GM18498 (cell line): ENCODE data around the gene KRTAP1-4.
"Not testable (repeated sequence)": the region's sequence is repeated elsewhere in the genome, so short reads cannot be mapped to it uniquely, and the experiment has no call there.

Experiments used
- ATAC-seq: cut with Tn5 transposase; IDR thresholded peaks from one replicate; pipeline ENCODE4 v1.9.1; 2021; ENCODE audit warnings: mild to moderate bottlenecking, moderate library complexity; ENCODE audit not compliant: unreplicated experiment

KRTAP1-4 gene, protein sequence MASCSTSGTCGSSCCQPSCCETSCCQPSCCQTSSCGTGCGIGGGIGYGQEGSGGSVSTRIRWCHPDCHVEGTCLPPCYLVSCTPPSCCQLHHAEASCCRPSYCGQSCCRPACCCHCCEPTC

DNA sequence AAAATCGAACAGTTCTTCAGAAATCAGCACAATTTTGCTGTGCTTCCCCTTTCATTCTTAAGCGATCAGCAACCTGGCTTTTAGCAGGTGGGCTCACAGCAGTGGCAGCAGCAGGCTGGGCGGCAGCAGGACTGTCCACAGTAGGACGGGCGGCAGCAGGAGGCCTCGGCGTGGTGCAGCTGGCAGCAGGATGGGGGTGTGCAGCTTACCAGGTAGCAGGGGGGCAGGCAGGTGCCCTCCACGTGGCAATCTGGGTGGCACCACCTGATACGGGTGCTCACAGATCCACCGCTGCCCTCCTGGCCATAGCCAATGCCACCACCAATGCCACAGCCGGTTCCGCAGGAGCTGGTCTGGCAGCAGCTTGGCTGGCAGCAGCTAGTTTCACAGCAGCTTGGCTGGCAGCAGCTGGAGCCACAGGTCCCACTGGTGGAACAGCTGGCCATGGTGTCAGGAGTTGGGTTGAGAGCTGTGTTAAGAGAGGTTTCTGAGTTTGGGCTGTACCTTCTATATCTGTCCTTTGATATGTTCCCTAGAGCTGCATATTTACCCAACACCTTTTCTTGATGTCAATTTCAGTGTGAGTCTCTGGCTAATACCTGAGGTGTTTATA is at the start of gene KRTAP1-4:
Gene KRTAP1-4, minus strand, starts transcription at position 563 of the 613 bp plus-strand sequence. Its CDS starts 117 bp downstream, at position 446.
- no peak for ATAC-seq

DNA sequence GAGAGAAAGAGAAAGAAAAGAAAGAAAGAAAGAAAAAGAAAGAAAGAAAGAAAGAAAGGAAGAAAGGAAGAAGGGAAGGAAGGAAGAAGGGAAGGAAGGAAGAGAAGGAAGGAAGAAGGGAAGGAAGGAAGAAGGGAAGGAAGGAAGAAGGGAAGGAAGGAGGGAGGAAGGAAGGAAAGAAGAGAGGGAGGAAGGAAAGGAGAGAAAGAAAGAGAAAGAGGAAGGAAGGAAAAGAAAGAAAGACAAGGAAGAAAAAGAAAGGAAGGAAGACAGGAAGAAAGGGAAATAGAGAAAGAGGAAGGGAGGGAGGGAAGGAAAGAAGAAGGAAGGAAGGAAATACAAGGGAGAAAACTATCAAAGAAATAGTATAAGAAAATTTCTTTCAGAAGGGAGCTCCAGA is 46.8 kb upstream of the KRTAP1-4 start:
- no peak for ATAC-seq

DNA sequence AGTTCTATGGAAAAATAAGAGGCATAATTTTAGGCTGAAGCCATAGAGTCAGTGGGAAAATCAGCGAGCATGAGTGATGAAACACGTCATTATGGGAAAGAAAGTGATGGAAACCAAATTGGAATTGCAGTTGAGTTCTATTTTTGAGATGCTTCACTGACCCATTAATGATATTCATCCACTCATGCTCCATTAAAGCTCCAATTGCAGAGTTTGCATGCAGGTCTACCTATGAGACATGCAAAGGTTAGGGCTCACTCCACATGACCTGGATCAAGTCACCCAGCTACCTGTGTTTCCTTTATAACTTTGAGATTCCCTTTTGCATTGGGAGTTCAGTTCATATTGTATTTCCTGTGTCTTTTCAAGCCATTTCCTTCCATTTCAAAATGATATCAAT is 43.7 kb upstream of the KRTAP1-4 start:
- ATAC-seq, result no peak

DNA sequence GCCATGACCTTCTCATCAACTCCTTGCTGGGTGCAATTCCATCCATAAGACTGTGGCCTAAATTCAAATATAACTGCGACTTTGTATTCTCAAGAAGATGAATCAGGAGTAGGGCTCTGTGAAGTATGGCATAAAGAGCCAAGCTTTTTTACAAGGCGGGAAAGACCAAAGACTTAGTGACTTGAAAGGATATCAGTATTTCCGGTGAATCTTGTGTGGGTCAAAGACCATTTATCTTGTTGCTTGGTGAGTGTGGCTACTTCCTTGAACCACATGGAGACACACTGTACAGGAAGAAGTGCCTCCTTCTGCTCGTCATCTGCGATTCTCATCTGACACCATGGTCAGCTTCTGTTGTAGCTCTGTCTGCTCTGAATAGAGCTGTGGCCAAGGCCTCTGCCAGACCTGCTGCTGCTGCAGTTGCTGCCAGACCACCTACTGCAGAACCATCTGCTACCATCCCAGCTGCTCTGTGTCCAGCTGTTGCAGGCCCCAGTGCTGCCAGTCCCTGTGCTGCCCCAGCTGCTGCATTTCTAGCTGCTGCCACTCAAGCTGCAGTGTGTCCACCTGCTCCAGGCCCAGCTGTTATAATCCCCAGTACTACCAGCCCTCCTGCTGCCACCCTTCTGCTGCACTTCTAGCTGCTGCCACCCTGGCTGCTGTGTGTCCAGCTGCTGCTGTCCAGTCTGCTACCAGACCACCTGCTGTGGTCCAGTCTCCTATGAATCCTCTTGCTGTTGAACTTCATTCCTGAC is 41.8 kb upstream of the KRTAP1-4 start:
- no peak for ATAC-seq

DNA sequence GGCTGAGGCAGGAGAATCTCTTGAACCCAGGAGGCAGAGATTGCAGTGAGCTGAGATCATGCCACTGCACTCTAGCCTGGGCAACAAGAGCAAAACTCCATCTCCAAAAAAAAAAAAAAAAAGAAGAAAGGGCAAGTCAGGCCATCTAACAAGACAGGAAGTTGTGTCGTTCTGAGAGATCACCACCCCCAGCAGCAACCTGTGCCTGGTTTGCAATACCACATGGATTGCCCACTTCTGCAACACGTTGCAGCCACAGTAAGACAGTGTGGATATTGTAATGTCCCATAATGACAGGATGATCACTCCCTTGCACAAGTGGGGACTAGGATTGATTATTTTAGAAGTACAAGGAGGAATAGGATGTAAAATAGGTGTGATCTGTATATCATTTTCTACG is 39.0 kb upstream of the KRTAP1-4 start:
- no peak for ATAC-seq

DNA sequence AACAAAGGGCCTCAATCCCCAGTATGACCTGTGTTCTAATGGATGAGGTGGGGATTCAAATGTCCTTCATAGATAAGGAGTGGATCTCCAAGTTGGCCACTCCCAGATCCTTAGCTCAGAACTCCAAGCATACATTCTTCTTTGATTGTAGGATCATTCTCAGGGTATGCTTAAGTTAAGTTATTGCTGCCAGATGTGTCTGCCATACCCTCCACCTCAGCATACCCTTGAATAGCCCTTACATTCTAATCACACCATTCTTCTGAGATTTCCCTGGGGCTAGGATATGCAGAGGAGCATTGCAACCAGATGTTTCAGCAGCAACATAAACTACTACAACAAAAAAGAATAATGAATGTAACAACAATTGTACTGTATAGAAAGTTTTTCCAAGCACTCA is 37.3 kb upstream of the KRTAP1-4 start:
- no peak for ATAC-seq

DNA sequence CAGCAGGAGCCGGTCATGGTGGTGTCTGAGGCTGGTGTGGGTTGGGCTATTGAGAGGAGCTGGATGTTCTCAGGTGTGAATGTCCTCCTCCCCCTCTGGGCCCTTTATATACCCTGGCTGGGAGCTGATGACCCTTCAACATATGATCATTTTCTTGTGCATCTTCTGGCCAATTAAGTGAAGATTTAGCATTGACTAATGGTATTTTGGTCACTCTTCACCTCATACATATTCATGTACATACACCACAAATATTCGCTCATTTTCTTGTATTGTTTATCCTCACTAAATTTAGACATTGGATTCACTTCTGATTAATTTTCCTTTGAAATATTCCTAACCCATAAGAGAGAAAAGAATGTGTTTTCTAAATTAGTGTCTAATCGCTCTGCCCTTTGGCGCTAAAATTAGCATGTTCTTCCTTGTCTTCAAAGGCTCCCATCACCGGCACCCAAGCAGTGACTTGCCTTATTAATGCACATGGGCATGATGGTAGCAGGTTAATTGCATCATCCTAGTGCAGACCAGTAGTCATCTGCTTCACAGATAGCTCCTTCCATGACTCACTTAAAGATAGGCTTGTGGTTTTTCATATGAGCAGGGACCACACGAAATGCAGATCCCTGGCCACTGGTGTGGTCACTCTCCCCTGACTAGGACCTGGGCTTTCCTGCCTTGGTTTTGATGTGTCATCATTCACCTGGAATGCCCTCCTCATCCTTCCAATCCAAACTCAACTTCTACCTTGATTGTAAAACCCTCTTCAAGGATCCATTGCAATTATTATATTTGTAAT is 36.0 kb upstream of the KRTAP1-4 start, which contains the start of gene KRTAP2-4:
Gene KRTAP2-4, minus strand, starts transcription at position 51 of the 796 bp plus-strand sequence. Its CDS starts 34 bp downstream, at position 17.
- ATAC-seq, result no peak

DNA sequence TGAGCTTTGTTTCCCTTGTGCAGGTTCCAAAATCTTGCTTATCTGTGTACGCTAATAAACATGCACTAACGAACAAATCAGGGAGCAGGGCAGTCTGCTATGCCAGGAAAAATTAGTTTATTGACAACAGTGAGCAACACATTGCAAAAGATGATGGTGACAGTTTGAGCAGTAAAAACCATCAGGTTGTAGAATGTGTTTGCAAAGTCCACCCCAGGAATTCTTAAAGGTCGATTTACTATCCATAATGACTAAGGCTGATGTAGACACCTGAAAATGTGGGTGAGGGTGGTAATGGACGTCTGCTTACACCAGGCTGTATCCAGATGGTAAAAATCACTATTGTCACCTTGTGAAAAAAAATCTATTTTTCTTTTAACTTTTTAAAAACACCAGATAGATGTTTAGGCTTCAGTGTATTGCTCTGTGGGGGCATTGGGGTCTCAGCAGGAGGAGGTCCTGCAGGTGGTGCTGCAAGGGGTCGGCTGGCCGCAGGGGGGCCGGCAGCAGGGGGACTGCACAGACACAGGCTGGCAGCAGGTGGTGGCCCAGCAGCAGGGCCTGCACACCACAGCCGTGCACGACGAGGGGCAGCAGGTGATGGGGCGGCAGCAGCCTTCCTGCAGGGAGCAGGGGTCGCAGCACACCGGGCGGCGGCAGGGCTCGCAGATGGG is 35.2 kb upstream of the KRTAP1-4 start:
- ATAC-seq, result not testable (repeated sequence)

DNA sequence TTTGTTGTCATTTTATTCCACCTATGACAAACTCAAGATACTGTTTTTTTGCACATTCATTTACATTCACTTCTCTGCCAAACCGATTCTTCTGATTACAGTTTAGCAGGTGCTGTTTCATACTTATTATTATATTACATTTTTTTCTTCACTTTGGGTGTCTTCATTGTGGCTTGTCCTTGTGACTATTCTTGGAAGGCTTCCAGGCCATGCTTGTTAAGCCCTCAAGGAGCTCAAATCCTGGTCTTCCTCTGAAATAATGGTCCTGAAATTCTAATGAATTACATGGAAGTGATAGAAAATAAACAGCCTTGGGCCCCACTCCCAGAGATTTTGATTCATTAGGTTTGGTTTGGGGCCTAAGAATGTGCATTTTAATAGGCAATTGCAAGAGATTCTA is 34.3 kb upstream of the KRTAP1-4 start:
- ATAC-seq, result no peak

DNA sequence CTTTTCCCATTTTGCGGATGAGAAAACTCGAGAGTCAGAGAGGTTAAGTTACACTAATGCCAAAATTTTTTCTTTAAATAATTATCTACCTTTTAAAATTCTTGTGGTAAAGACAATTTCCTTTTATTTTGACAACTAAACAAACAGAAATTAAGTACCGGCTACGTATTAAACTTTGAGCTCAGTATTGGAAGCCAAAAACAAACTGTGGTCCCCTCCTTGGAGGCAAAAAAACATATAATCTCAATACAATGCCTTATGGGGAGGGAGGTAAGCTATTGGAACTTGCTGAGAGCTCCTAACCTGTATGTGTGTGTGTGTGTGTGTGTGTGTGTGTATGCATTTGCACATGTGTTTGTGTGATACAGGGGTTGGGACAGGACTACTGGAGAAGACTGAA is 33.5 kb upstream of the KRTAP1-4 start:
- no peak for ATAC-seq

DNA sequence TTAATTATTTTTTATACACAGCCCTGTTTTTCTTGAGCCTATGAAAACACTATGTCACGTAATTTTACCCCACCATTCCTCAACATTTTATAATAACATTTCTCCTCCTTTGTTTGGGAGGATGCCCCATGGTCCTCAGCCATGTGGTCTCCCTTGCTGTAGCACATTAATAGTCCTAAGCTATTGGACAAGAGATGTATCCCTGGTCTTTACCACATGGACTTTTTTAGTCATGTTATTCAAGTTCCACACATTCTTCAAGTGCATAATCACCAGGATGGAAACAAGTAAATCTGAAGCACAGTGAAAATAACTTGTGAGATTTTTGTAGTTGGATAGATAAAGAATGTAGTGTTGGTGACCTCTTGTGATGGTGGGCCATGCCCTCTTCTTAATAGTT is 32.0 kb upstream of the KRTAP1-4 start:
- no peak for ATAC-seq

DNA sequence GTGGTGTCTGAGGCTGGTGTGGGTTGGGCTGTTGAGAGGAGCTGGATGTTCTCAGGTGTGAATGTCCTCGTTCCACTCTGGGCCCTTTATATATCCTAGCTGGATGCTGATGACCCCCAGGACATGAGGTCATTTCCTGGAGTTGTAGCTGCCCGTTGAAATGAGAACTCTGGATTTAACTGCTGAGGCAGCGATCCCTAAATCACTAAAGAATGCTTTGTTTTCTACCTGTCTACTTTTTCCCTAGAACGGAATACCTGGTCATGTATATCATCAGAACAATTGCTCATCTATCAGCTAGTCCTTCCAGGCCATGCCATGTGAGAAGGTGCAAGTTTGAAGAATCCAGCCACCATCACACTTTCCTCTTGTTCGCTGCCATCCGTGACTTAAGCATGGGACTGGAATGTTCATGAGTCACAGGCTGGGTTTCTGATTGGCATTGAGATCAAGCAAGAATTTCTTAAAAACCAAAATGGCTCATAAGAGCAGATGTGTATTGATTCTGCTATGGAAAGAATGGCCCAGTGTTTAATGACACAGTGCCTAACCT is 30.1 kb upstream of the KRTAP1-4 start, which contains the start of gene KRTAP2-3:
Gene KRTAP2-3, minus strand, starts transcription at position 63 of the 553 bp plus-strand sequence. CDS start 64 bp downstream, outside the sequence.
- ATAC-seq, result no peak

DNA sequence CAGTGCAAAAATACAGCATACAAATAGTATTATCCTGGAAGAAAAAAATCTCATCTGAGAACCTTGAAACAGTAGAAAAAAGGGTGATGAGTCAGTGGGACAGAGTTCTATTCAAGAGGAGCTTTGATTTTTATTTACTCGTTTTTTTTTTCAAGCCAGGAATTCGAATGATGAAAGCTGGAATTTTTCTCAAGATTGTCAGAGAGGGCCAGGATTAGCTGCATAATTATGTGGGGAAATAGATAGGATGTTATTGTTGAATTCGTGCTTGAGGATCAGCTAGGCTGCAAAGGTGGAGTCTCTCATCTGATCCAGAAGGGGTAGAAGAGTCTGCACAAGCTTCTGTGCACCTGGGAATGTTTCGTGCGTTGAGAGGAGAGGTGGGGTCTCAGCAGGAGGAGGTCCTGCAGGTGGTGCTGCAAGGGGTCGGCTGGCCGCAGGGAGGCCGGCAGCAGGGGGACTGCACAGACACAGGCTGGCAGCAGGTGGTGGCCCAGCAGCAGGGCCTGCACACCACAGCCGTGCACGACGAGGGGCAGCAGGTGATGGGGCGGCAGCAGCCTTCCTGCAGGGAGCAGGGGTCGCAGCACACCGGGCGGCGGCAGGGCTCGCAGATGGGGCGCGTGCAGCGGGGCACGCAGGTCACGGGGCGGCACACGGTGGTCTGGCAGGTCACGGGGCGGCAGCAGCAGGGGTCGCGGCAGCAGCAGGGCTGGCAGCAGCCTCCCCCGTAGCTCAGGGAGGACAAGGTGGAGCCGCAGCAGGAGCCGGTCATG is 29.5 kb upstream of the KRTAP1-4 start:
- not testable (repeated sequence) for ATAC-seq

DNA sequence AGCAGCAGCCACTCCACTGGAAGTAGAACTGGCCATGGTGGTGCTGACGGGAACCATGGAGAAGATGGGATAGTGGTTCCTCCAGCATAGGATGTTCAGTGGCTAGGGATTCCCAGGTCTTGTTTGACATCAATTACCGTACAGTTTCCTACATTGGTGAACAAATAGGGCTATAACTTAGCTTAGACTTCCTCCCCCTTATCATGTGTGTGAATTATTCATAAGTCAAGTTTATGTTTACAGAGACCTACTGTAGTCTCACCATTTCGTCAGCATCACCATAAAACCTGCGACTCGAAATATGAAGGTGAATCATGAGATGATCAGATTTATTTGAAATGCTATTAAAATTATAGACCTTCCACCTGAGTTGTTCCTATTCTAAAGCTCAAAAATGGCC is 28.7 kb upstream of the KRTAP1-4 start:
- no peak for ATAC-seq

DNA sequence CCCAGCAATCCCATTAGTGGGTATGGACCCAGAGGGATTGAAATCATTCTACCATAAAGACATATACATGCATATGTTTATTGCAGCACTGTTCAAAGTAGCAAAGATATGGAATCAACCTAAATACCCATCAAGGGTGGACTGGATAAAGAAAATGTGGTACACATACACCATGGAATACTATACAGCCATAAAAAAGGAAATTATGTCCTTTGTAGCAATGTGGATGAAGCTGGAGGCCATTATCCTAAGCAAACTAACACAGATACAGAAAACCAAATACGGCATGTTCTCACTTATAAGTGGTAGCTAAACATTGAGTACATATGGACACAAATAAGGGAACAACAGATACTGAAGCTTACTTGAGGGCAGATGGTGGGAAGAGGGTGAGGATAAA is 27.6 kb upstream of the KRTAP1-4 start:
- no peak for ATAC-seq

DNA sequence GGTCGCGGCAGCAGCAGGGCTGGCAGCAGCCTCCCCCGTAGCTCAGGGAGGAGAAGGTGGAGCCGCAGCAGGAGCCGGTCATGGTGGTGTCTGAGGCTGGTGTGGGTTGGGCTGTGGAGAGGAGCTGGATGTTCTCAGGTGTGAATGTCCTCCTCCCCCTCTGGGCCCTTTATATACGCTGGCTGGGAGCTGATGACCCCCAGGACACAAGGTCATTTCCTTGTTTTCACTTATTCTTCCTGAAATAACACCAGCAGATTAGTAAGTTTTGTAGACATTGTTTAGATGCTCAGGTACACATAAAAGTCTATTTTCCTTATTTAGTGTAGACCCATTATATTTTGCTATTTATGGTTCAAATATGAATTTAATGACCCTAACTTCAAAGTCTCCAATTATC is 25.1 kb upstream of the KRTAP1-4 start, which contains the start of gene KRTAP2-2:
Gene KRTAP2-2, minus strand, starts transcription at position 101 of the 400 bp plus-strand sequence. Its CDS starts 19 bp downstream, at position 82.
- ATAC-seq, result not testable (repeated sequence)

DNA sequence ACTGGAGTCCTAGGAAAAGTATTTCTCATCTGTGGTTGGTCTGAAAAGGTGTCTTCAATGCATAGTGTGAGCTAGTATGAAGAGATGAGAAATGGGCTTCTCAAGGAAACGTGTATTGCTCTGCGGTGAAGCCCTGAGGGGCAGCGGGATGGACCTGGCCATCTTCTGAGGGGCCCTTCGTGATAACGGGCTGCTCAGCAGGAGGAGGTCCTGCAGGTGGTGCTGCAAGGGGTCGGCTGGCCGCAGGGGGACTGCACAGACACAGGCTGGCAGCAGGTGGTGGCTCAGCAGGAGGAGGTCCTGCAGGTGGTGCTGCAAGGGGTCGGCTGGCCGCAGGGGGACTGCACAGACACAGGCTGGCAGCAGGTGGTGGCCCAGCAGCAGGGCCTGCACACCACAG is 24.6 kb upstream of the KRTAP1-4 start:
- ATAC-seq, result not testable (repeated sequence)

DNA sequence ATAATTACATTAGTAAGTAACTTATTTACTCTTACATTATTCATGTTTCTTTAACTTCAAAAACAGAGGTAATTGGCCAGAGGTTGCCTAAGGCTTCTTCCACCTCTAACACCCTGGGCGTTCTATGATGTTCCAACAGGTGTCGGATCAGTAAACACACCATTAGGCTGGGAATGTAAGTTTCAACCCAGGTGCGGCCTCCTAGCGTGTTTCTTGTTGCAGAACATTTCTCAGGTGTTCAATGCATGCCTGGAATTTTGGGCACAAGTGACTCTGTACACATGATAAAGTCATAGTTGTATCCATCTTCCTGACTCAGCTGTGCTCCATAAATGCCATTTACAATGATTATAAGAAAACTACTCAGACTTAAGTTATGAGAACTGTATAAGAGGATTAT is 24.0 kb upstream of the KRTAP1-4 start:
- ATAC-seq, result no peak

DNA sequence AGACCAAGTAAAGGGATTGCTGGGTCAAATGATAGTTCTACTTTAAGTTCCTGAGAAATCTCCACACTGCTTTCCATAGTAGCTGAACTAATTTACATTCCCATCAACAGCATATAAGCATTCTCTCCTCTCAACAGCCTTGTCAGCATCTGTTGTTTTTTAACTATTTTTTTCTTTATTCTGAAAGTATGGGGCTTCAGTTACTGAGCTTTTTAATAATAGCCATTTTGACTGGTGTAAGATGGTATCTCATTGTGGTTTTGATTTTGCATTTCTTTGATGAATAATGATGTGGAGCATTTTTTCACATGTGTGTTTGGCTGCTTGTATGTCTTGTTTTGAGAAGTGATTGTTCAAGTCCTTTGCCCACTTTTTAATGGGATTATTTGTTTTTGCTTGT is 22.6 kb upstream of the KRTAP1-4 start:
- no peak for ATAC-seq
